GM18861 (cell line): ENCODE results near the gene G3BP2.
A peak's percentile ranks its signal among the peaks of the same experiment; 100 is the strongest.
"Not testable (repeated sequence)": the region's sequence is repeated elsewhere in the genome, so short reads cannot be mapped to it uniquely, and the experiment has no call there.

ENCODE experiments used
- ATAC-seq: cut with Tn5 transposase; IDR thresholded peaks from one replicate; pipeline ENCODE4 v1.9.1; 2021; ENCODE audit not compliant: unreplicated experiment

G3BP2 gene

DNA sequence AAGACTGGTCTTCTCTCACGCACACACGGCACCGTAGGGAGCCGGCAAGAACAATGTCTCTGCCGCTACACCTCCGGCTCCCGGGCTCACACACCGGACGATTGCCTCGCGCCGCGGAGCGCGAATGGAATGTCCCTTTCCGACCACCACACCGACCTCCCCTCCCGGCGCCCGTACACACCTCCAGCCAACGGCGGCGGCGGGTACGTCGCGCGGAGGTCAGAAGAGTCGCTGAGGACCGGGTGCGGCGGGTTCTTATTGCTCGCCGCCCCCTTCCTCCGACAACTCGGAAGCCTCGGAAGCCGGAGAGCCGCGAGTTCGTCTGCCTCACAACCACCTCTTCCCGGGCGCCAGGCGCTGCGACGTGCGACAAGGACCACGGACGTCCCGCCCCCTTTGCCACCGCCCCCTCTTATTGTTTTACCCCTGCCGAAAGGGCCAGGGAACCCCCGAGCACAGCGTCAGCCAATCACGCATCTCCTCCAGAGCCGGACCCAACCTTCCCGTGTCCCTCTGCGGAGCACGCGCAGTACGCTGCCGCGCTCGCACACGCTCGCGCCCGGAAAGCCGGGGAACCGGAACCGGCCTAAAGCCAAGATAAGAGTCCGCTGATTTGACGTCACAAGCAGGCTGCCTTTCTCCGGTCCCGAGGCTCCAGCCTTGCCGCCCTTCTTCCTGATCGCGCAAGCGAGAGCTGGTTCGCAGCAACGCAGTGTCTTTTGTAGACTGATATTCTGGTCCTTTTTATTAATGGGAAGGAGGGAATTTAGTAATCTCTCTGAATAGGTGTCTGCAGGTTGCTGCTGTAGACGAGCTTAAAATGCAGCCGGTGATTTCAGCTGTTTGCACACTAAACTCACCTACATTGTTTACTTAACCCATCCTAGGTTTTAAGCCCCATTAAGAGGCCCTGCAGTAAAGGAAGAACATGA lies at the start of gene G3BP2:
TSS of gene G3BP2 (minus strand) at position 385 of the 932 bp plus-strand sequence. CDS start 11,386 bp downstream, outside the sequence.
- ATAC-seq, result peak; percentile 90

DNA sequence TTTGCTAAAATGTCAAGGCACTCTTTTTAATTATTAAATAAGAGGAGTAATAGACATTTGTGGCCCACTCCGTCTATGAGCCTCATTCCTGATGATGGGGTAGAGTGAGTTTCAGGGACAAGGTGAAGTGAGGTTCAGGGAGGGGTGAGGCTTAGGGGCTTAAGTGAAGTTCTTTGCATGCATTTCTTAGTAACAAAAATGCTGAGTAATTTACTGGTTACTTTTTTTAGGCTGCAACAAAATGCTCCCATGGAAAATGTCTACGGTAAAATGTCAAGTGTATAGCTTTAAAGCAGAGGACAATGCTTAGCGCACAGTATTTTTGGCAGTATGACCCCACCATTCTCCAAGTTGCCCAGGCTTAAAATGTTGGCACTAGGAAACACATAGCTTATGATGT lies 49.2 kb upstream of the G3BP2 start:
- ATAC-seq, result no peak

DNA sequence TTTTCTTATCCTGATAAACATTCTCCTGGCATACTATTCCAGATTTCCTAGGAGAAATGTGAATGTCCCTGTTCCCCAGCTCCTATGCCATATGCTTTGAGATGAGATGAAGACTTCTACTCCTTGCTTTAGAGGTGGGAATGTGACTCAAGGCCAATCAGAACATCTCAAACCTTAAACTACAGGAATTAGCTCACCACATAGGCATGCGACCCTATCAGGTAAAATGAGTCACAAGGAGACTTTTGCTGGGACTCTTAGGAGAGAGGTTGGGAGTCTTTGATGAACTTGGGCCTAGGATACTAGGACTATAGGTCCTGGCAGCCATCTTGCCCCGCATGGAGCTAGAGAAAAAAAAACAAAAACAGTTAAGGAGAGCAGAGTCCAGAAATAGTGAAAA lies 45.3 kb upstream of the G3BP2 start:
- no peak for ATAC-seq

DNA sequence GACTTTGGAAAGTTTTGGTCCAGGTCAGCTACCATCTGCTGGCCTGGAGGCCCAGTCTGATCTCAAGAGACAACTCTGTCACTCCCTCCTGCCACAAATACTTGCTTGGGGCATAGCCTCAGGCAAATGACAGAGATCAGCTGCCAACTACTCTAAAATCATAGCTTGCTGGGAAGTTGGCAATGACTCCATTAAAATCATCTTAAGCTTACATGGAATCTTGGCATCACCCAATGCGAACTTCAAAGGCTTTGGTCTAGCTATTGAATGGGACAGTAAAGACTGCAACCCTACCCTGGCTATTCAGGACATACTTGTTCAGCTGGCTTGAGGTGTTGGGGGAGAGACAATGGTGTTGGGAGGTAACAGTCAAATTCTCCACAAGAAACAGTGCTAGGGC lies 44.2 kb upstream of the G3BP2 start:
- ATAC-seq, result no peak

DNA sequence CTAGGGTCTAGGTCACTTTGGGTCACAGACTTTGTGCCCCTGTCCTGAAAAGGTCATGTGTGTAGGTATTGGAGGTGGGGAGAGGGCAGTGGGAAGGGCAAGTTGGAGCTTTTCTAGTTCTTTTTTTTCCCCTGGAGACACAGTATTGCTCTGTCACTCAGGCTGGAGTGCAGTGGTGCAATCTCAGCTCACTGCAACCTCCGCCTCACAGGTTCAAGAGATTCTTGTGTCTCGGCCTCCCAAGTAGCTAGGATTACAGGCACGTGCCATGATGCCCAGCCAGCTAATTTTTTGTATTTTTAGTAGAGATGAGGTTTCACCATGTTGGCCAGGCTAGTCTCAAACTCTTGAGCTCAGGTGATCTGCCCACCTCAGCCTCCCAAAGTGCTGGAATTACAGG lies 42.8 kb upstream of the G3BP2 start:
- not testable (repeated sequence) for ATAC-seq

DNA sequence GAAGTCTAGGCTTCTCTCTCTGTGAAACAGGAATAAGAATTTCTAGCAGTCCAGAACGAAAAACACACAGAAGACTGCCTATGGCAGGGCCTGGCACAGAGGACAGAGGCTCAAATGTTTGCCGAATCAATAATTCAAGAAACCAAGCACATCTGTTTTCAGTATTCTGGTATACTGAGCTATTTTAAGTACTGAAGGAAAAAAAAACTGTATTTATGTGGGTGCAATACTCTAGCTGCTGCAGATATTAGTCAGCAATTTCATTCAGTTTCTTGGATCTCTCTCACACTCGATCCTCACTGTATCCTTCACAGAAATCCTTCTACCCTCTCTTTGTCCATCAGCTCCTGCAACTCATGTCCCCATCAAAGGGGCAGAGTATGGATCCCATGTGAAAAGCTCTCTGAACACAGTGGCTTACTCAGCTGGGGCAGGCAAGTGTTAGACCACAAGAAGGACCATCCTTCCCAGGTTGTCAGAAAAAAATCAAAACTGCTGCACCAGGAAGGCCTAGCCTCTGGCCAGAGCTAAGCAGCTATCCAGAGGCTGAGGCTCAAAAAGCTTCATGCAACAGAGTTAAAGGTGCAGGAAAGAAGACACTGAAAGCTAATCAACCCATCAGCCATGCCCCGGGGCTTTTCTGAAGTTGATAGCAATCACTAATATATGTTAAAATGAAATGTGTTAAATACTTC lies 42.0 kb upstream of the G3BP2 start:
- no peak for ATAC-seq

DNA sequence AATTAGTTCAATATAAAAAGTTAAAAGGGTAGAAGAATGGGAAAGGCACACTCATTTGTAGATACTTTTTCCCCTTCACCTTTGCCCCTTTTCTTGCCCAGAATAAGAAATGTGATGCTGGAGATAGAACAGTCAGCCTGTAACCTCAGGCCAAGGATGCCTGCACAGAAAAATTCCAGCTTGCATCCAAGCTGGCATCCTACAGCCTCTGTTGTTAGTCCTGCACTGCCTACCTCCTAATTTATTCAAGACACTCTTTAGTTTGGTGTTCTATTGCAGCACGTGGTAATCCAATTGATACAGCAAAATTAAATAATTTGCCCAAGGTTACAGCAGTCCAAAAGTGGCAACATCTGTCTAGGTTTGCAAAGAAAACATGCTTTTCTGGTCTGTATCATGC lies 41.5 kb upstream of the G3BP2 start:
- ATAC-seq, result no peak

DNA sequence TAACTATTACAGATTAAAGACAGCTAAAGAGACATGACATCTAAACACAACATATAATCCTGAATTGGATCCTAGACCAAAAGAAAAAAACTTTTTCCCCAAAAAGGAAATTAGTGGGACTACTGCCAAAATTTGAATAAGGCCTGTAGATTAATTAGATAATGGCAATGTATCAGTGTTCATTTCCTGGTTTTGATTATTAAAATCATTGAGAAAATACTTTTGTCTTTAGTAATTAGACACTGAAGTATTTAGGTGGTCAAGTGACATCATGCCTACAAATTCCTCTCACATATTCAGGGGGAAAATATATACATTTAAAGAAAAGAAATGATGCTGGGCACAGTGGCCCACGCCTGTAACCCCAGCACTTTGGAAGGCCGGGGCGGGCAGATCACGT lies 40.8 kb upstream of the G3BP2 start:
- no peak for ATAC-seq

DNA sequence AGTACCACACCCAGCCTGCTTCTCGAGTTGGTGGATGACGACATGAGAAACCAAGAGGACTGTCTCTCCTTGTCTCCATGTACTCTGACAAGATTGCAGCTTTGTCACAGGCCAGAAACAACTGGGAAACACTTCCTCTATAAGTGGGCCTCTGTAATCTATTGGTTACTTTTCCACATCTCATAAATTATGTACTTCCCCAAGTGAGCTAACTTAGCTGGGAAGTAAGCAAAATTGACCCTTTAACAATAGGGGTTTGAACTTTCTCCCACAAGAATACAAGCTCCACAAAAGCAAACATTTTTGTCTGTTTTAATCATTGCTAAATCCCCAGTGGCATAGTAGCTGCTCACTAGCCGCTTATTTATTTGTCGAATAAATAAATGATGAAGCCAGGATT lies 37.0 kb upstream of the G3BP2 start:
- no peak for ATAC-seq

DNA sequence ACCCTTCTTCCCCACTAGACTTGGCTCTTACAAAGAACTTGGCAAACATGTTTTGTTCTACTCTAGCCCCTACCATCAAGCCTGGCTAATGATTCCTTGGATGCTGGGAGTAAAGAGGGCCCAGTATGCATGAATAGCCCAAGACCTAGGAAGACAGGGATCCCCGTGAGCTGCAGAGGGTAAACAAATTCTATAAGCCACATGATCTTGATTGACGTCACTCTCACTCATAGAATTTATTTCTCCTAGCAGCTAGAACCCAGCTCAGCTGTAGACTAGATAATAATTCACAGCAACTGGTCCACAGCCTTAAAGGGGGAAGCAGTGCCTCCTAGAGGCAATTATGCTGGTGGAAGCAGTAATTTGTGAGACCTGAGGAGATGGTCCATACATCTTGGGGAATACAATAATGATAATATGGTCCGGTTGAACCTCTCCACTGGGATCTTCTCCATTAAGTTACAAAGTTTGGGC lies 35.0 kb upstream of the G3BP2 start:
- ATAC-seq, result peak; percentile 89

DNA sequence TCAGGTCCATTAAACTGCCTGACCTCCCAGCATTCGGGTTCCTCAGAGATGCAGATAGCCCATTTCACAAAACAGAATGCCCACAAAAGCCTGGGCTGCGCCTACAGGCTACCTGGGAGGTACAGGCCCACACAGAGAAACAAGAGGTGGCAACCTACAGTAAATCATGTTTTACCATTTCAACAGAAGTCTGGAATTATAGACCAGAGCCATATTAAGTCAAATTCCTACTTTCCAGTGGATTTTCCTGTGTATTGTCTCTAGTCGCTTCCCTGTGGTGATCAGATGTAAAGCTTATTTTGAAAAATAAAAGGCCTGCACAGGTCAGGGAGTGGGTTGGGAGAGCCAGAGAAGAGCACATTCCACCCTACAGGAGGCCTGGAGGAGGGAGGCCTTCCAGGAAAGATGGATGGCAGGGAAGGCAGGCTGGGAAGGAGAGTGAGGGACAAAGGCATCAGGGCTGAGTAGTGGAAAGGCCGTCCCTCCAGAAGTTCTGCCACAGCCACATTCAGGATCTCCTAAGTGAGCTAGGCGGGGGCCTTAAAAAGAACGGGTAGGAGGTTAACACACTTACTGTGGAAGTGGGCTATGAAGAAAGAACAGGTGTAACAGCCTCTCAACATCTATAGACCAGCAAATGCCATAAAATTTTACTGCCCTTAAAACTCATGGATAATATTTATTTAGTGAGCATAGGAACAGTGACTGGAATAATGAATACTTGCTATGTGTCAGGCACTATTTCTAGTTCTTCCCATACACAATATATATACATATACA lies 32.2 kb upstream of the G3BP2 start:
- ATAC-seq, result no peak

DNA sequence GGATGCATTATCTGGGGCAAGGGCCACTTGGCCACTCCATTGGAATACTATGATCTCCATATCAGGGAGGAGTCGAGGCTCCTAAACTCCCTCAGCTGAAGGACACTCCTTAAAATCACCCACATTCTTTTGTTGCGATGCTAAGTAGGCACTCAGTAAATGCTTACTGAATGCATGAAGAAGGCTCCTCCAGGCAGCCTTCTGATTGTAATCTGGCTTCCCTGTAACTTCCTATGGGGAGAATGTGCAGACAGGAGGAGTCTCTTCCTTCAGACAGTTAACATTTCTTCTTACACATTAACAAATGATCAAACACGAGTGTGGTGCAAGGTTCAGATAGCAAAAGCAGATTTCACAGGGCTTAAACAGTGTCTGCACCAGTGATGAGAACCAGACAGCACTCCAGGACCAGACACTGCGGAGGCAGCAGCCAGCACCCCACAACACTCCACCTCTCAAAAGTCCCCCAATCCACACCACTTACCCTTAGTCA lies 29.8 kb upstream of the G3BP2 start:
- ATAC-seq, result no peak

DNA sequence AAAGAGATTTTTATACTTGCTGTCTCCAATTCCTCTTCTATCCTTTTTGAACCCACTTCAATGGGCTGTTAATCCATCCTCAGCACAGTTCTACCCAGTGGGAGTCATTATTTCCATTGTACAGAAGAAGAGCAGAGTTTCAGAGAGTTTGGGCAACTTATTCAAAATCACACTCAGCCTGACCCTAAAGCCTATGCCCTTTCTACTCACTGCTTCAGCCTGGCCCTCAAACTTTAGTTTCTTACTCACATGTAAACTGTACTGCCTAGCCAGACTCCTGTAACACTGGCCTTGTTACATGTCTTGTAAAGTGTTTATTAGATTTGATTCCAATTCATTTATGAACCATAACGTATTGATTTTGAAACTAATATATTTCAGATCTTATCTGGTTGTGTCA lies 26.1 kb upstream of the G3BP2 start:
- ATAC-seq, result no peak

DNA sequence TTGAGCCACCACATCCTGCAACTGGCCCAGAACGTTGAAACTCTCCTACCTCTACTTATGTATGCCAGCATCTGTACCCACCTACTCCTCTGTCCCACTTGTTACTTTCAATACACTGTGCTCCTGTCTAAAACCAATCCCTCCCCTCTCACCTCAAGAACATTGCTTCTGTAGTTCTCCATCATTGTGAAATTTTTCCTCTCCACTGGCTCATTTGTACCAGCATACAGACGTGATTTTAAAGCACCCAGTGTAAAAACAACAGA lies 25.7 kb upstream of the G3BP2 start:
- ATAC-seq, result peak; percentile 19

DNA sequence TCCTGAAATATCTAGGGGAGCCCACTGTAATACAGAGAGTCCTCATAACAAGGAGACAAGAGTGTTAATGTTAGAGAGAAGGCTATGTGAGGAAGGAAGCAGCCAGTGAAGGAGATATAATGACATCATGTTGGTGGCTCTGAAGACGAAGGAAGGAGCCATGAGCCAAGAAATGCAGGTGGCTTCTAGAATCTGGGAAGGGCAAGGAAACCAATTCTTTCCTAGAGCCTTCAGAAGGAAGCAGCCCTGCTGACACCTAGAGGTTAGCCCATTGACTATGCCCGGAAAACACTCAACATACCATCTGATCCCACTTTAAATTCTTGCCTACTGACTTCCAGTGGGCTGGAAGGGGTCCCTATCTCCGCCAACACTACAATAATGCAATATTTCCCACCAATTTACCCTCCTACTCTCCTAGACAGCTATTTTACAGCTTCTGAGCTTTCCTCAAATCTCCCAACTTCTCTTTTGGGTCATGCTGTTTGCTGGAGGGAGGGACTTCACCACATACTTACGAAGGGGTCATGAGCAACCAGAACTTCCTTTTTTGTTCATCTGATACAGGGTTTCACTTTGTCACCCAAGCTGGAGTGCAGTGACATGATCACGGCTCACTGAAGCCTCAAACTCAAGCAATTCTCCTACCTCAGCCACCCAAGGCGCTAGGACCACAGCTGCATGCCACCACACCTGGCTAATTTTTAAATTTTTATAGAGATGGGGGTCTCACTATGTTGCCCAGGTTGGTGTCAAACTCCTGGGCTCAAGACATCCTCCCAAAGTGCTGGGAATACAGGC lies 25.2 kb upstream of the G3BP2 start:
- ATAC-seq, result peak; percentile 95

DNA sequence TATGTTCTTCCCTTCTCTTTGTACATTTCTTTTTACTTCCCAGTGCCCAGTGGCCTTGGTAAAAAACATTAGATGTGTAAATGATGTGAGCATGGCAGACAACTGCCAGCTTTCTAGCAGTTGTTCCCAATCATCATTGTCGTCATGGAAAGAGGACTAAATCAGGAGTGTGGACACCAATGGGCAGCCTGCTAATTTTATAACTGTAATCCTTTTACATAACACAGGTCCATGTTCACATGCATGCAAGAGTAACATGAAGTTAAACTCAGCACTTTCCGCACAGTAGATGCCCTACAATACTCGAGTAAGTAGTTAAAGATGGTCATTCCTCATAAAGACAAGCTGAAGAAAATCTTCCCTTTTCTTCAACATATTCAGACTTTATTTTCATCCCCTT lies 23.4 kb upstream of the G3BP2 start:
- ATAC-seq, result no peak

DNA sequence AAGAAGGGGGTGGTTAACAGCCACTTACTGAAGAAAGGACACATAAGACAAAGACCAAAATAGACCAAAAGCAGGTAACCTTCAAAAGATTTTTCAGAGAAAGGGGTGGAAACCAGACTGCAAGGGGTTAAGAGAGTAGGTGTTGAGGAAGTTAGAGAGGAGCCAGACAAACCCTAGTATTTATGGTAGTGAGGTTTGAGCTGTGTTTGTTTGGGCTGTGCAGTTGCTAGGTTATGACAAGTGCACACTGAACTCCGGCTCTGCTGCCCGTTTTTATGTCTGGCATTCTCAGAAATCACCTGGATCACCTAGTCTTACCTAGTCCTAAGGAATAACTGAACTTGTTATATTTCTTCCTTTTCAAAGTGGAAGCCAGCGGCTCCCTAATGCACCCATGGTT lies 22.9 kb upstream of the G3BP2 start:
- no peak for ATAC-seq

DNA sequence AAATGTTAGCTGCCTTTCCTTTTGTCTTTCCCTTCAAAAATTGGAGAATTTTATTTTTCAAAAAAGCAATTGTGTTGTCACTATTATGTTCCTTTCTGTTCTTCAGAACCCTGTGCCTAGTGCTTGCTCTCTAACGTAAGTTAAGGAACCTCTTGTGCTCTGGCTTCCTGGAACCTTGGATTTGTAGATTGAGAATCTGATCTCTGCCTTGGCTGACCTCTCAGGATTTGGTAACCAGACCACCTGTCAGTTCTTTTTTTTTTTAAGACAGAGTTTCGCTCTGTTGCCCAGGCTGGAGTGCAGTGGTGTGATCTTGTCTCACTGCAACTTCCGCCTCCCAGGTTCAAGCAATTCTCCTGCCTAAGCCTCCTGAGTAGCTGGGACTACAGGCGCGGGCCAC lies 18.9 kb upstream of the G3BP2 start:
- ATAC-seq, result not testable (repeated sequence)

DNA sequence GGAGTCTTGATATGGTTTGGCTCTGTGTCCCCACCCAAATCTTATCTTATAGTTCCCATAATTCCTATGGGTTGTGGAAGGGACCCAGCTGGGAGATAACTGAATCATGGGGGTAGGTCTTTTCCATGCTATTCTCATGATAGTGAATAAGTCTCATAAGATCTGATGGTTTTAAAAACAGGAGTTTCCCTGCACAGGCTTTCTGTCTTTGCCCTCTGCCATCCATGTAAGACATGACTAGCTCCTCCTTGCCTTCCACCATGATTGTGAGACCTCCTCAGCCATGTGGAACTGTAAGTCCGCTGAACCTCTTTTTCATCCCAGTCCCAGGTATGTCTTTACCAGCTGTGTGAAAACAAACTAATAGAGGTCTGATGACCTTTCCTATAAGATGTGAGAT lies 13.9 kb upstream of the G3BP2 start:
- not testable (repeated sequence) for ATAC-seq

DNA sequence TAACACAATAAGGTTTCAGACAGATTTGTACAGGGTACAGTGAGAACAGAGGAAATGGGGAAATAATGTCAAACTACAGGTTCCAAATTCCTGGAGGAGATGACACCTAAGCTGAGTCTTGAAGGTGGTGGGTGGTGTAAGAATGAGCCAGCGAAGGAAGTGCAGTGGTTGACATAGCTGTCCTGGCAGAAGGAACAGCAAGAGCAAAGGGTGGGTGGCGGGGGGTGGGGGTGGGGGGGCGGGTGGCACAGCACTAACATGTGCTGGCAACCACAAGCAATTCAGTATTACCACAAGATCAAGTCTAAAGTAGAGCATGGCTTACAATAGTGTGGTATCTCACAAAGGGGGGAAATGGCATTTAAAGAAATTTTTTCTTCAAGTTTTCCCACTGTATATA lies 13.1 kb upstream of the G3BP2 start:
- ATAC-seq, result no peak
